GM18526 (cell line): Measurements from ENCODE around the gene ADGRD2.

Experiments
- POLR2A ChIP-seq: IDR thresholded peaks from 3 replicates; pipeline ENCODE4 v1.6.1; 2011; ENCODE audit not compliant: insufficient read length; ENCODE audit errors: extremely low read depth

The ADGRD2 gene

DNA sequence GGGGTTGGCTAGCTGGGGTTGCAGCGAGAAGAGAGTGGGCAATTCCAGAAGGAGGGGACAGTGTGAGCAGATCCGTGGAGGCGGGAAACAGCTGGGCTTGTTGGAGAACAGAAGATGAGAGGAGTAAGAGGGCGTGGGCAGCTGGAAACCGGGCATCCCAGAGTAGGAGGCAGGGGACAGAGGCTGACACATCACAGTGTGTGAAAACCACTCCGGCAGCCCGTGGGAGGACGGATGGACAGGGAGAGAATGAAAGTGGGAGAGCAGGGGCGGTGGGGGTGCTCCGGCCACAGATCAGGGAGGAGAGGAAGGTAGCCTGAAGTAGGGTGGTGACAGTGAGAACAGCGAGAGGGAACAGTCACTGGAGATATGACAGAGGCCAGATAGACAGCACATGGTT, 26.7 kb upstream of the ADGRD2 start:
- TF ChIP-seq POLR2A: no peak

DNA sequence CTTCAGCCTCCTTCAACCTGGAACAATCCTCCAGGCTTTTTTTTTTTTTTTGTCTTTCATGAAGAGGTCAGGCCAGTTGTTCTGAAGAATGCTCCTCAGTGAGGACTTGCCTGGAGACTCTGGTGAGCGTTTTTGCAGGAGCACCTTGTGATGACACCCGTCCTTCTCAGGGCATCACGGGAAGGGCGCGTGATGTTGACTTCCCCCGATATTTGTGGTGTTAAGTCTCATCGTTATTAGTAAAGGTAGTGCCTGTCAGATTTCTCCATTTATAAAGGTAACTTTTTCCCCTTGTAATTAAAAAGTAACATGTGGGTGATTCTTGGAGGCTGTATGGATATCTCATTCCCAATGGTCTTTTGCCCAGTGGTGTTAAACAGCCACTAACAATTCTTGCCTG, 23.9 kb upstream of the ADGRD2 start:
- TF ChIP-seq POLR2A: no peak

DNA sequence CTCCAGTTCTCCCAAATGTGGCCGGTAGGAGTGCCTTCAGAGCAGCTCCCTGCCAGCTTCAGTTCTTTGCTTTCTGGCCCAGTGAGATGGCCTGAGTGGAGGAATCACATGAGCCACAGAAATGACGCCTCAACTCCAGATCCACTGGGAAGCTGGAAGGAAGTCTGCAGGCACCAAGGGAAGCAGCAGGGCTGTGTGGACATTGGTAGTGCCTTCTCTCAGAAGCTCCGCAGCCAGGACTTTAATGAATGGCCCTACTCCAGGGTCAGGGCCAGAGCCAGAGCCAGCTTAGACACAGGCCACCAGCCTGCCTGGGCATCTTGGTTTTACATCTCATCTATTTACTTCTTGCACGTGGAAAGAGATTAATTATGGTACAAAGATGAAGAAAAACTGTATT, 23.0 kb upstream of the ADGRD2 start:
- TF ChIP-seq POLR2A: no peak

GRCh38 chr9:124428751-124429529, 21.3 kb upstream of the ADGRD2 start:
- no peak for TF ChIP-seq POLR2A

DNA sequence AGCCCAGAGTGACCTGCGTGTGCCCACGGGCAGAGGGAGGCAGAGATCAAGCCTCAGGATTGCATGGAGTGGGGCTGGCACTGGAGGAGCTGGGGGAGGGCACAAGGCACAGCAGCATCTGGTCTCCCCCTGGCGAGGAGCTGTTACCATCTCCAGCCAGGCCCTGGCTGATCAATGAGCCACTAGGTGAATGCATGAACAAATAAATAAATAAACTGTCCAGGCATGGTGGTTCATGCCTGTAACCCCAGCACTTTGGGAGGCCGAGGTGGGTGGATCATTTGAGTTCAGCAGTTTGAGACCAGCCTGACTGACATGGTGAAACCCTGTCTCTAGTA, 20.8 kb upstream of the ADGRD2 start:
- no peak for TF ChIP-seq POLR2A

DNA sequence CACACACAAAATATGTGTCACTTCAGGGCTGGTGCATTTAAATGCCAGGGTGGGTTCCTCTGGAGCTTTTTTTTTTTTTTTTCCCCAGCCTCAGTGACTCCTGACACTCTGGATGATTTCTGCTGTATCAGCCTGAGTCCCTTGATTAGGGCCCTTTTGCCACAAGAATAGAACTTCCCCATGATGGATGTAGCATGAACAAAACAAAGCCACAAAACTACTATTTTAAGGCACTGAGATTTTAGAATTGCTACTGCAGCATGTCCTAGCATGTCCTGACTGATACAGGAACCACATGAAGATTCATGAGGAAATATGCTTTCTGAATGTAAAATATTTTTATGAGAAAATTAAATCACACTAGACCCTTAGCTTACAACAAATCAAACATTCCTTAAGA, 13.9 kb upstream of the ADGRD2 start:
- no peak for TF ChIP-seq POLR2A

DNA sequence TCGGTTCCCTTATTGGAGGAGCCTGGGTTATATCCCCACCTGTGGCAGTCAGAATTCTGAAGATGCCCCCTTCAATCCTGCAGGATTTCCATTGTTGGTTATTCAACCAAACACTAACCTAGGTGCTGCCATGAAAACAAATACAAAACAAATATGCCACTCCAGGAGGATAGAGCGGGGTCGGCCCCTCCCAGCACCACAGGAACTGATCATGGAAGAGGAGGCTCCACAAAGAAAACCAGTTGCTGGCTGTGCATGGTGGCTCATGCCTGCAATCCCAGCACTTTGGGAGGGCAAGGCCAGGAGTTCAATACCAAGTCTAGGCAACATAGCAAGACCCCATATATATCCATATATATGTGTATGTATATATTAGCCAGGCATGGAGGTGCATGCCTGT, 13.2 kb upstream of the ADGRD2 start:
- TF ChIP-seq POLR2A: no peak

GRCh38 chr9:124438091-124438490, 12.2 kb upstream of the ADGRD2 start:
- no peak for TF ChIP-seq POLR2A

DNA sequence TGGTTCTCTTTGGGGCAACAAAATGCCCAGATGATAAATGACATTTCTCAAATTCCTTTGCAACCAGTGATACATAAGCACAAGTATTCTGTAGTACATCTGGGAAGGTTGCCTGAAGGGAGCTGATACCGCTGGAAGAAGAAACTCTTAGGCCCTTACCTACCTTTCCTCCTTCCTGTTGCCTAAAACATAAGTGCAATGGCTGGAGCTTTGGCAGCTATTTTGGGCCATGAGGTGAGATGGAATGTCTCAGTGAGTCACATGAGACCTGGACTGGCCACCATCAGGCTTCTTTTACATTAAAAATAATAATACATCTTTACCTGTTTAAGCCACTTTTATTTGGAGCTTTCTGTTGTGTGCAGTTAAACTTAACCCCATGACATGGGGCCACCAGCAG, 11.2 kb upstream of the ADGRD2 start:
- no peak for TF ChIP-seq POLR2A

DNA sequence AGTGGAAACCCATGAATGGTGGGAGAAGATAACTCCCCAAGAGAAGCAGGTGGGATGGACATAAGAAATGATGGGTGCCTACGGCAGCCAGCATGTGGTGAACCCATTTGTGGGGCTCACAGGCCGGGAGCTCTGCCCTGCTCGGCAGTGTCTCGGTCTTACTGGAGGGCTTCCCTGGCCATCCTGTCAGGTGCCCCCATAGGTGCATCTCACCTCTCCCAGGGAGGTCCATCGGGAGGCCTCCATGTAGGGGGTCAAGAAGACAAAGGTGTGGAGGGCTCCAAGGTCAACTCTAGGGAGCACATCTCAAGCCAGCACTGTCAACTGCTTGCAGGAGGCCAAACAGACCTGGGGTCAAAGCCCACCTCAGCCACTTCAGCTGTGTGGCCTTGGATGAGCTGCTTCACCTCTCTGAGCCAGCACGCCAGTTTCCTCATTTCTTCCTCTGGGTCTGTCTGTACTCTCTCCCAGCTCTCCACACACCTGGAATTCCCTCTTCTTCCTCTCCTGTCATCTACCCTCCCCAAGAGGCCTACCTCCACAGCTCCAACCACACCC, 10.5 kb upstream of the ADGRD2 start:
- TF ChIP-seq POLR2A: no peak

GRCh38 chr9:124440786-124441185, 9.5 kb upstream of the ADGRD2 start:
- no peak for TF ChIP-seq POLR2A

GRCh38 chr9:124441291-124441690, 9.0 kb upstream of the ADGRD2 start:
- no peak for TF ChIP-seq POLR2A

DNA sequence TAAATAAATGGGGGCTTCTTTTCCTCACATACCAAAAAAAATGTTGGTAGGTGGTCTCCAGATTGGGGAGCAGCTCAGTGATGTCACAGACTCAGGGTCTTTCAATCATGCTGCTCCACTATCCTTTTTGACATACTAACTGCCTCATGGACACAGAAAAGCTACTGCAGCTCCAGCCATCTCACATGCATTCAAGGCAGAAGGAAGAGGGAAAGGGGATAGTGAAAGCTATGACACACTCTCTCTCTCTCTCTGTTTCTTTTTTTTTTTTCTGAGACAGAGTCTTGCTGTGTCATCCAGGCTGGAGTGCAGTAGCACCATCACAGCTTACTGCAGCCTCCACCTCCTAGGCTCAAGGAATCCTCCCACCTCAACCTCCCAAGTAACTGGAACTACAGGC, 7.9 kb upstream of the ADGRD2 start:
- no peak for TF ChIP-seq POLR2A

DNA sequence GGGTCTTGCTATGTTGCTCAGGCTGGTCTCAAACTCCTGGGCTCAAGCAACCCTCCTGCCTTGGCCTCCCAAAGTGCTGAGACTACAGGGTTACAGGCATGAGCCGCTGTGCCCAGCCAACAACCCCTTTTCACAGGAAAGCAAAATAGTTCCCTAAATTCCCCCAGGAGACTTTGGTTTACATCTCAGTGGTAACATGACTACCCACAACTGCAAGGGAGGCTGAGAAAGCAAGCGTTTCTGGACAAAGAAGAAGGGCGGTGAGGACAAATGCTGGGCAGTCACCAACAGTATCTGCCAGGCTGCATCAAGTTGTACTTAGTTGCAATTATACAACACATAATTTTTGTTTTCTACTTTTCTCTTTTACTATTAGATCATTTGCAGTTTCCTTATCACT, 7.4 kb upstream of the ADGRD2 start:
- no peak for TF ChIP-seq POLR2A

DNA sequence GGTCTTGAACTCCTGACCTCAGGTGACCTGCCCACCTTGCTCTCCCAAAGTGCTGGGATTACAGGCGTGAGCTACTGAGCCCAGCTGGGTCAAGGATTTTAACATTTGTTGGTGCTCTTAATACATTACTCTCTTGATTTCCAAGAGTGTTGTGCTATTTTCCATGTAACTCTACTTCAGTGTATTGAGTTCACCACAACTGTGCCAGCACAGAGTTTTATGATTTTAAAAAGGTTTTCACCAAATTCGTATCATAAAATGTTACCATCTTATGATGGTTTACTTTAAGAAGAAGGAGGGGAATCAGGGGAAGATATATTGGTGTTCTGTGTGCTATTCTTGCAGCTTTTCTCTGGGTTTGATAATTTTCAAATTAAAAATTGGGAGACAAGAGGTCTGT, 6.6 kb upstream of the ADGRD2 start:
- TF ChIP-seq POLR2A: no peak

DNA sequence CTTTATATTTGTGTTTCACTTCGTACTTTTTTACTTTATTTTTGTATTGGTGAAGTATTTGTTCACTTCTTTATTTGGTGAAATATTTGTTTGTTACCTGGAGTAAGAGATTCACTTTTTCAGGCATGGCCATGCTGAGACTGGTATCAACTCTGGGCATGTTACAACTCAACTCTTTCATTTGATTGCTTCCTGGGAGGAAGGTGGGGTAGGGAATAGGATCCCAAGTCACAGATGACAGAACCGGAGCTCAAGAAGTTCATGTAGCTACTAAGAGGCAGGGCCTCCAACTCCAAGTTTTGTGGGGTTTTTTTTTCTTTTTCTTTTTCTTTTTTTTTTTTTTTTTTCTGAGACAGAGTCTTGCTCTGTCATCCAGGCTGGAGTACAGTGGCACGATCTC, 6.1 kb upstream of the ADGRD2 start:
- no peak for TF ChIP-seq POLR2A

GRCh38 chr9:124447297-124447661, 3.0 kb upstream of the ADGRD2 start:
- TF ChIP-seq POLR2A: no peak
